ENCODE measurements around the gene FAM110C.

GRCh38 chr2:18402-19271 lies 27.7 kb downstream of the FAM110C start:
- TF ChIP-seq, protein P1, sequence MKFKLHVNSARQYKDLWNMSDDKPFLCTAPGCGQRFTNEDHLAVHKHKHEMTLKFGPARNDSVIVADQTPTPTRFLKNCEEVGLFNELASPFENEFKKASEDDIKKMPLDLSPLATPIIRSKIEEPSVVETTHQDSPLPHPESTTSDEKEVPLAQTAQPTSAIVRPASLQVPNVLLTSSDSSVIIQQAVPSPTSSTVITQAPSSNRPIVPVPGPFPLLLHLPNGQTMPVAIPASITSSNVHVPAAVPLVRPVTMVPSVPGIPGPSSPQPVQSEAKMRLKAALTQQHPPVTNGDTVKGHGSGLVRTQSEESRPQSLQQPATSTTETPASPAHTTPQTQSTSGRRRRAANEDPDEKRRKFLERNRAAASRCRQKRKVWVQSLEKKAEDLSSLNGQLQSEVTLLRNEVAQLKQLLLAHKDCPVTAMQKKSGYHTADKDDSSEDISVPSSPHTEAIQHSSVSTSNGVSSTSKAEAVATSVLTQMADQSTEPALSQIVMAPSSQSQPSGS (tag by site-specific recombination; IDR thresholded peaks at IDR 0.05; ENCODE audit: low read depth): no peak
- TF ChIP-seq ZBTB1 (tag by site-specific recombination; IDR thresholded peaks at IDR 0.05) (no peak), ELK4 (IDR thresholded peaks at IDR 0.05; ENCODE audit: borderline replicate concordance, low read depth, low read length) (no peak), PBX3 (CRISPR knock-in tag; IDR thresholded peaks at IDR 0.05) (no peak), SP2 (tag by site-specific recombination; IDR thresholded peaks at IDR 0.05) (no peak)
- TF ChIP-seq, protein P2, sequence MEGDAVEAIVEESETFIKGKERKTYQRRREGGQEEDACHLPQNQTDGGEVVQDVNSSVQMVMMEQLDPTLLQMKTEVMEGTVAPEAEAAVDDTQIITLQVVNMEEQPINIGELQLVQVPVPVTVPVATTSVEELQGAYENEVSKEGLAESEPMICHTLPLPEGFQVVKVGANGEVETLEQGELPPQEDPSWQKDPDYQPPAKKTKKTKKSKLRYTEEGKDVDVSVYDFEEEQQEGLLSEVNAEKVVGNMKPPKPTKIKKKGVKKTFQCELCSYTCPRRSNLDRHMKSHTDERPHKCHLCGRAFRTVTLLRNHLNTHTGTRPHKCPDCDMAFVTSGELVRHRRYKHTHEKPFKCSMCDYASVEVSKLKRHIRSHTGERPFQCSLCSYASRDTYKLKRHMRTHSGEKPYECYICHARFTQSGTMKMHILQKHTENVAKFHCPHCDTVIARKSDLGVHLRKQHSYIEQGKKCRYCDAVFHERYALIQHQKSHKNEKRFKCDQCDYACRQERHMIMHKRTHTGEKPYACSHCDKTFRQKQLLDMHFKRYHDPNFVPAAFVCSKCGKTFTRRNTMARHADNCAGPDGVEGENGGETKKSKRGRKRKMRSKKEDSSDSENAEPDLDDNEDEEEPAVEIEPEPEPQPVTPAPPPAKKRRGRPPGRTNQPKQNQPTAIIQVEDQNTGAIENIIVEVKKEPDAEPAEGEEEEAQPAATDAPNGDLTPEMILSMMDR (tag by site-specific recombination; IDR thresholded peaks at IDR 0.05): no peak
